ENCODE measurements around the gene LTBP3.

DNA sequence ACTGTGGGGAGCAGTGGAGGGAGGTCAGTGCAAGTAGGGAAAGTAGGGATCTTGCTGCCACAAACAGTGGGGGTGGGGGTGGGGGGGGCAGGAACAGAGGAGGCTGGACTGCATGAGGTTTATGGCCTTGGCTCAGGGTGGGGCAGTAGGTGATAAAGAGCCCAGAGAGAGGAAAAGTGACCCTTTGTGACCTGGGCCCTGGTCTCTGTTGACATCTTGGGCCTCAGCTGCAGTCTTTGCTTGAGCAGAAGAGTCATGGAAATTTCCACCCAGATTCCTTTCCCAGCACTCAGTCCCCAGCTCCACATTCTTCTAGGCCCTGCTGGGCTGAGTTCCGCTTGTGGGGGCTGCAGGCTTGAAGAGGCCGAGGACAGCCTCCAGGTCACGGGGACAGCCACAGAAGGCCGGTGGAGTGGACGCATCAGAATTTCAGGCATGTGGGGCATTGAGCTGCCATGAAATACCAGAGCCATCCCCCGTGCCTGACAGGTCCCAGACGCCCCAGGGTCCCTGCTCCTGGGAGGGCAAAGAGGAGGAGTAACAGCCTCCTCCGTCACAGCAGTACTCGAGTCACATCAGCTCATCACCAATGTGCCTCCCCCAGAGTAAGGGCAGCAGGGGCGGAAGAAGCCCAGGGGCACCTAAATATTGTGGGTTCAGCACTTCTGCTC, 69.0 kb downstream of the LTBP3 start:
- no peak for TF ChIP-seq EZH2 (IDR thresholded peaks at IDR 0.05; ENCODE audit: borderline replicate concordance)
- TF ChIP-seq, protein P1, sequence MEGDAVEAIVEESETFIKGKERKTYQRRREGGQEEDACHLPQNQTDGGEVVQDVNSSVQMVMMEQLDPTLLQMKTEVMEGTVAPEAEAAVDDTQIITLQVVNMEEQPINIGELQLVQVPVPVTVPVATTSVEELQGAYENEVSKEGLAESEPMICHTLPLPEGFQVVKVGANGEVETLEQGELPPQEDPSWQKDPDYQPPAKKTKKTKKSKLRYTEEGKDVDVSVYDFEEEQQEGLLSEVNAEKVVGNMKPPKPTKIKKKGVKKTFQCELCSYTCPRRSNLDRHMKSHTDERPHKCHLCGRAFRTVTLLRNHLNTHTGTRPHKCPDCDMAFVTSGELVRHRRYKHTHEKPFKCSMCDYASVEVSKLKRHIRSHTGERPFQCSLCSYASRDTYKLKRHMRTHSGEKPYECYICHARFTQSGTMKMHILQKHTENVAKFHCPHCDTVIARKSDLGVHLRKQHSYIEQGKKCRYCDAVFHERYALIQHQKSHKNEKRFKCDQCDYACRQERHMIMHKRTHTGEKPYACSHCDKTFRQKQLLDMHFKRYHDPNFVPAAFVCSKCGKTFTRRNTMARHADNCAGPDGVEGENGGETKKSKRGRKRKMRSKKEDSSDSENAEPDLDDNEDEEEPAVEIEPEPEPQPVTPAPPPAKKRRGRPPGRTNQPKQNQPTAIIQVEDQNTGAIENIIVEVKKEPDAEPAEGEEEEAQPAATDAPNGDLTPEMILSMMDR (IDR thresholded peaks at IDR 0.05; ENCODE audit: poor library complexity): no peak
